Measurements from ENCODE around the gene TRAPPC2L.

- TF ChIP-seq, protein P1, sequence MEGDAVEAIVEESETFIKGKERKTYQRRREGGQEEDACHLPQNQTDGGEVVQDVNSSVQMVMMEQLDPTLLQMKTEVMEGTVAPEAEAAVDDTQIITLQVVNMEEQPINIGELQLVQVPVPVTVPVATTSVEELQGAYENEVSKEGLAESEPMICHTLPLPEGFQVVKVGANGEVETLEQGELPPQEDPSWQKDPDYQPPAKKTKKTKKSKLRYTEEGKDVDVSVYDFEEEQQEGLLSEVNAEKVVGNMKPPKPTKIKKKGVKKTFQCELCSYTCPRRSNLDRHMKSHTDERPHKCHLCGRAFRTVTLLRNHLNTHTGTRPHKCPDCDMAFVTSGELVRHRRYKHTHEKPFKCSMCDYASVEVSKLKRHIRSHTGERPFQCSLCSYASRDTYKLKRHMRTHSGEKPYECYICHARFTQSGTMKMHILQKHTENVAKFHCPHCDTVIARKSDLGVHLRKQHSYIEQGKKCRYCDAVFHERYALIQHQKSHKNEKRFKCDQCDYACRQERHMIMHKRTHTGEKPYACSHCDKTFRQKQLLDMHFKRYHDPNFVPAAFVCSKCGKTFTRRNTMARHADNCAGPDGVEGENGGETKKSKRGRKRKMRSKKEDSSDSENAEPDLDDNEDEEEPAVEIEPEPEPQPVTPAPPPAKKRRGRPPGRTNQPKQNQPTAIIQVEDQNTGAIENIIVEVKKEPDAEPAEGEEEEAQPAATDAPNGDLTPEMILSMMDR (IDR thresholded peaks at IDR 0.05): no peak
- TF ChIP-seq NR1H2 (CRISPR knock-in tag; IDR thresholded peaks at IDR 0.05): no peak
Measured at GRCh38 chr16:88864521-88864920, 7.6 kb downstream of the TRAPPC2L start.

All from WTC11 (cell line).